ENCODE measurements around the gene IFI44L.

DNA sequence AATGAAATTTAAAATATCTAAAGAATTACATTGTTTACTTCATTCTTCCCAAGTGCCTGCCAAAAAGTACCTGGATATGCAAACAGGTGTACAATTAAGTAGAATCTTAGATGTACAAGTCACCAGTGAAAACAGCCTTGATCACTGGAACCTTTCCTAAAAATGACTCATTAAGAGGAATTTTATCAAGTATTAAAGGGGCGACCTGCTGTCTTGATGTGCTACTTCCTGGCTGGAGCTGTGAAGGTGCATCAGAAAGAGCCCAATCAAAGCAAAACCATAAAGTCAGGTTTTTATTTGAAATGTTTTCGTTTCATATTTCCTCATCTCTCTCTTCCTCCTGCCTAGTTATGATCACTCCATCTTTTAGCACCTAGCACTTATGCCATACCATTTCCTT, 62.8 kb downstream of the IFI44L start:
- TF ChIP-seq, protein P1, sequence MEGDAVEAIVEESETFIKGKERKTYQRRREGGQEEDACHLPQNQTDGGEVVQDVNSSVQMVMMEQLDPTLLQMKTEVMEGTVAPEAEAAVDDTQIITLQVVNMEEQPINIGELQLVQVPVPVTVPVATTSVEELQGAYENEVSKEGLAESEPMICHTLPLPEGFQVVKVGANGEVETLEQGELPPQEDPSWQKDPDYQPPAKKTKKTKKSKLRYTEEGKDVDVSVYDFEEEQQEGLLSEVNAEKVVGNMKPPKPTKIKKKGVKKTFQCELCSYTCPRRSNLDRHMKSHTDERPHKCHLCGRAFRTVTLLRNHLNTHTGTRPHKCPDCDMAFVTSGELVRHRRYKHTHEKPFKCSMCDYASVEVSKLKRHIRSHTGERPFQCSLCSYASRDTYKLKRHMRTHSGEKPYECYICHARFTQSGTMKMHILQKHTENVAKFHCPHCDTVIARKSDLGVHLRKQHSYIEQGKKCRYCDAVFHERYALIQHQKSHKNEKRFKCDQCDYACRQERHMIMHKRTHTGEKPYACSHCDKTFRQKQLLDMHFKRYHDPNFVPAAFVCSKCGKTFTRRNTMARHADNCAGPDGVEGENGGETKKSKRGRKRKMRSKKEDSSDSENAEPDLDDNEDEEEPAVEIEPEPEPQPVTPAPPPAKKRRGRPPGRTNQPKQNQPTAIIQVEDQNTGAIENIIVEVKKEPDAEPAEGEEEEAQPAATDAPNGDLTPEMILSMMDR (IDR thresholded peaks at IDR 0.05) = no peak
- TF ChIP-seq POLR2AphosphoS5 (IDR thresholded peaks at IDR 0.05) = no peak
